Erythroblast (primary cell): ENCODE results near the gene QRFP.

ENCODE experiments used
- GATA1 ChIP-seq: IDR thresholded peaks from 2 replicates; pipeline ENCODE4 v1.6.1; 2011; ENCODE audit warnings: low read depth, mild to moderate bottlenecking, control low read depth, low read length, moderate library complexity
- POLR2A ChIP-seq: IDR thresholded peaks from 2 replicates; pipeline ENCODE4 v1.6.1; 2011; ENCODE audit warnings: mild to moderate bottlenecking, low read length

GRCh38 chr9:130888146-130888885 is 8.3 kb downstream of the QRFP start:
- no peak for TF ChIP-seq POLR2A
- no peak for TF ChIP-seq GATA1
